Measurements from ENCODE around the gene U2AF2.

Gene U2AF2

GRCh38 chr19:55643003-55643886 lies 11.6 kb upstream of the U2AF2 start, which contains the start of gene ZNF581:
TSS of gene ZNF581 (plus strand) at chr19:55643649. CDS start at chr19:55644572, 923 bp downstream.
- peak in 13 of 14 donors; percentile 18 to 78 (median 56) for DNase-seq

- no peak for DNase-seq
Observed at GRCh38 chr19:55643887-55644176, 11.0 kb upstream of the U2AF2 start.

- DNase-seq = no peak
Observed at GRCh38 chr19:55644191-55644833, 10.5 kb upstream of the U2AF2 start.

- no peak for DNase-seq
Observed at GRCh38 chr19:55644842-55645511, 9.9 kb upstream of the U2AF2 start.

GRCh38 chr19:55645512-55645881 lies 9.3 kb upstream of the U2AF2 start:
- DNase-seq = no peak

GRCh38 chr19:55646889-55647731 lies 7.7 kb upstream of the U2AF2 start:
- DNase-seq = peak in 1 of 14 donors; percentile 41

DNA sequence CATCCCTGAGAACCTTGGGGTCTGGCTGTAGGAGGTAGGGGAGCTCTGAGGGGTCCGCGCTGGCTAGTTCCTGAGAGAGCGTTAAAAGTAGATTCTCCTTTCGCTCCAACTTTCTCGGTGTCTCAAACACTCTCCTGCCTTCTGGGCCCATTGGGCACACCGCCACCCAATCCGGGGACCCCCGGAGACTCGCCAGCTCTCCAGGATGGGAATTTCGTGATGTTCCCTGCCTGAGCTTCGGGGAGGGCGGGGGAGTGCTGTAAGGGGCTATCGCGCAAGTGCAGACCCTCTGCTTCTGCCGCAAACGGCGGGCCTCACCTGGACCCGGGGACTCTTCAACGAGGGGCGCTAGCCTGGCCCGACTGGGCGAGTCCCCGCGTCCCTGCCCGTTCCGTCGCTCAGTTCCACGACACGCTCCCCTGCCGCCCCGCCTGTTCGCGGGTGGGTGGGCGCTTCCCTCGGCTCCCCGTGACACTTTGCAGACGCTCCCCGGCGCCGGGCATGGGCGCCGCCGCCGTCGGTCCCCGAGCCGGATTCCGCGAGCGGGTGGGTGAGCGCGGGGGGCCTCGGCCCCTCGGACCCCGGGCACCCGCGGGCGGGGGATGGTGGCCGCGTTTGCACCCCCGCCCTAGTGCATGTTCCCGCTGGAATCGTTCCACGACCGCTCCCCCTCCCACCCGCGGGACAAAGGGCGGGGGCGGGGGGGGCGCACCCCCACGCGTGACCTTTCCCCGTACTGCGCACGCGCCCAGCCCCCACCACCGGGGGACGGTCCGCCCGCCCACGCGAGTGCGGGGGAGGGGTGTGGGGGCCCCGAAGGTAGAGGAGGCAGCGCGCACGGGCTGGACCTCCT lies 6.9 kb upstream of the U2AF2 start, which contains the start of gene CCDC106:
TSS of gene CCDC106 (plus strand) at position 481 of the 853 bp plus-strand sequence. CDS start 835 bp downstream, outside the sequence.
- peak in 13 of 14 donors; percentile 53 to 89 (median 76) for DNase-seq

GRCh38 chr19:55648585-55649267 lies 6.1 kb upstream of the U2AF2 start:
- no peak for DNase-seq

GRCh38 chr19:55649268-55650125 lies 5.3 kb upstream of the U2AF2 start:
- no peak for DNase-seq

DNA sequence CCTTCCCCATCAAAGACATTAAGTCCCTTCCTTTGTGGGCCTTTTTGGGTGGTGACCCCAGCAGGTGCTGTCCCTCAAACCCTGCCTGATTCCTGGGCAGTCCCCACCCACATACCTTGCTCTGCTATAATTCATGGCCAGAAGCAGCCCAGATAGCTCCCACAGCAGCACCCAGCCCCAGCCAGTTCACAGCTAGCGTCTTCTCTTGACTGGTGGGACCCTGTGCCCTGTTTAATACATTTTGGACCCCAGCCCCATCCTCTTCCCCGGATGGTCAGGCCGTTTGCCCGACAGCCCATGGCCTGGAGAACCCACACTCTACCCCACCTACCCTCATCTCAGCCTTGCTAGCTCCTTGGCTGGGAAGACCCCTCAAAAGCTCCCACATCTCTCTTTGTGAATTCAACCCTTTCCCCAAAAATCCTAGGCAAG lies 4.7 kb upstream of the U2AF2 start:
- no peak for DNase-seq

DNA sequence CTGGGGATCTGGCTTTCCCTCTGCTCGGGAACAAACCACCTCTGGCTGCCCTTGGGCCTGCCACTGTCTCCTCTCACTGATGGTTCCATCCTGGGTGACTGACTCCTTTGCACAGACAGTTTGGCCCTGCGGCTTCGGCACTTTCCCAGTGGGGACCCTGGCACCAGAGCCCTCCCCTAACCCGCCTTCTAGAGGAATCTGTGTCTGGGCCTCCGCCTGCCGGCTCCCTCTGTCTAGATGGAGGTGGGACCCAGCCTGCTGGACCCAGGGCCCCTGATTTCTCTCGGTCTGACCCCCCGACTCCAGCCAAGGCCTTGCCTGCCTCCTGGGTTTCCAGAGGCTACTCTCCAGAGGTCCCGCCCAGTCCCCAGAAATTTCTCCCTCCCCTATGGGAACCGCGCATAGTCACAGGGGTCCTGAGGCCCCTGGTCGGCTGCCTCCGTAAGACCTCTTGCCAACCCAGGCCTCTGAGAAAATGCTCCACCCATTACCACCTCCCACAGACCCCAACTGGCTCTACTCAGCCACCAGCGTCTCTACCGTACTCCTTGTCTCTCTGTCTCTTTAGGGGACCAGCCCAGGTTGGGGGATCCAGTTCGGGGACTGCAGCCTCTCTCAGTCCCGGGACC lies 4.1 kb upstream of the U2AF2 start:
- no peak for DNase-seq

DNA sequence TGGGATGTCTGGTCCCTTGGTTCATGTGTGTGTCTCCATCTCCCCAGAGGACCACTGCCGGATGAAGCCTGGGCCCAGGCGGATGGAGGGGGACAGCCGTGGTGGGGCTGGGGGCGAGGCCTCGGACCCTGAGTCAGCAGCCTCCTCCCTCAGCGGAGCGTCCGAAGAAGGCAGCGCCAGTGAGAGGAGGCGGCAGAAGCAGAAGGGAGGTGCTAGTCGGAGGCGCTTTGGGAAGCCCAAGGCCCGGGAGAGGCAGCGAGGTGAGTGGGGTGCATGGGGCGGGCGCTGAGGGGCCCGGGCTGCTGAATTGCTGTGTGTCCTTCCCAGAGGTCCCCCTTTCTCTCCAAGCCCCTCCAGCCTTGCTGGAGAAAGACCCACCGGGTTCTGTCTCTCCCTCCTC lies 3.6 kb upstream of the U2AF2 start:
- DNase-seq = no peak

GRCh38 chr19:55652311-55653128 lies 2.3 kb upstream of the U2AF2 start:
- no peak for DNase-seq

- peak; percentile 84 to 100 (median 98) for DNase-seq
Observed at GRCh38 chr19:55653651-55654322, 1.0 kb upstream of the U2AF2 start.

- peak; percentile 87 to 100 (median 99) for DNase-seq
Observed at GRCh38 chr19:55654323-55654867, 440 bp upstream of the U2AF2 start.

DNA sequence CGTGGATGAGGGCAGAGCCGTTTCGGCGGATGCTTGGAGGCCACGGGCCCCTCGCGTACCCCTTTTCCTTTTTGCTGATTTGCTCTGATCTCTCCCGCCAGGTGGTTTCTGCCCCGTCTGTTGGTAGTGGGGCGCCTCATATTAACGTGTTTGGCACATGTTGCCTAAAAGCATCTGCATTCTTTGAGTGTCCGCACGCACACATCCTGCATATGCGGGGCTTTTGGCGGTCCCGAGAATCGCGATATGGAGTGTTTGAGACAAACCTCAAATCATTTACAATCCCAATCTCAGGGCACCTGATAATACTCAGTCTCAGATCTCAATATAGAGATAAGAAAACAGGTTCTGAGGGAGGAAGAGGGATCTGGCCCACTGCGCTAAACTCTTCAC lies 809 bp downstream of the U2AF2 start:
- DNase-seq = no peak

DNA sequence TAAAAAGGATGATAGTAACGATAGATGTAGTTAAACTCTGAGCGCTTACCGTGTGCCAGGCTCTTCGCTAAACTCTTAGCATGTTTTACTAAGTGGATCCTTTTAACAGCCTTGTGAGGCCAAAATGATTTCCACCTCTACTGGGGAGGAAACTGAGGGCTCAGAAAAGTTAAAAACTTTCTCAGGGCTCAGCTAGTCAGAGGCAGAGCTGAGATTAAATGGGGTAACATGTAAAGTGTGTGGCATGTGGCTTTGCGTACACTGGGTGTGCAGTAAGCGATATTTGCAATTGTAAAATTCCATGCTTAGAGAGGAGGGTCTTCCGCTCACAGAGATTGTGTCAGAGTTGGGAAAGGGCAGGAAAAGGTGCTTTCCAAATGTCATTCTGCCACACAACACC lies 1.7 kb downstream of the U2AF2 start:
- DNase-seq = no peak

Measured in C1 segment of cervical spinal cord (tissue), 14 donors.